ENCODE results near the gene LRSAM1. TPM values are rescaled to one million over a fixed set of nuclear protein-coding genes. Genes with fewer than 3 reads are reported as not detected.

Gene LRSAM1
- total and polyA plus RNA-seq, 7 donors, result 6.9 to 54.0 (median 17.9) TPM

DNA sequence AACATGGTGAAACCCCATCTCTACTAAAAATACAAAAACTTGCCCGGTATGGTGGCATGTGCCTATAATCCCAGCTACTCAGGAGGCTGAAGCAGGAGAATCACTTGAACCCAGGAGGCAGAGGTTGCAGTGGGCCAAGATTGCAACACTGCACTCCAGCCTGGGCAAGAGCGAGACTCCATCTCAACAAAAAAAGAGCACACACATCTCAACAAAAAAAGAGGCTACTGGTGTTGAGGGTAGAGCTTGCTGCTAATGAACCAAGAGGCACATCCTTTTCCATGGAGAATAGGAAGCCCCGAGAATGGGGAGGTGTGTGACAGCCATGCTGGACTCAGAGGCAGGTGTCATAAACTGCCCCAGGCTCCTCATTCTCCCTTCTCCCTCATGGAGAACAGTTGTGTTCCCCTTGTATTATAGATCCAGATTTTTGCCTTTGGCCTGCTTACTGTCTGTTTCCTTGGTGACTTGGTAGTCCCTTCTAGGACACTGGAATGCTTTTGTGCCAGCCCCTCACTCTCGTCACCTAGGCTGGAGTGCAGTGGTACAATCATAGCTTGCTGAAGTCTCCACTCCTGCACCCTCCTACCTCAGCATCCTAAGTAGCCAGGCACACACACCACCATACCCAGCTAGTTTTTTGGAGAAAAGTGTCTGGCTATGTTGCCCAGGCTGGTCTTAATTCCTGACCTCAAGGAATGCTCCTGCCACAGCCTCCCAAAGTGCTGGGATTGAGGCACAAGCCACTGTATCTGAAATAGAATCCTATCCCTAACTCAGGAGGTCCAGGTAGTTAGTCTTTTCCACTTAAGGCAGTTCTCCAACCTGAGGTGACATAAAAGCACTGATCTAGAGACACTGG lies 5.2 kb upstream of the LRSAM1 start:
- Histone ChIP-seq H3K27me3 (no peaks in the 10 kb centered on the region), H3K4me1 (peaks cover 0 to 31% (median 28%) of the 10 kb centered on the region in 4 donors), H3K27ac (peak overlapping the region in 2 of 4 donors; percentile 5 to 97), H3K4me3 (no peak overlapping the region), H3K36me3 (peaks cover 17 to 86% (median 60%) of the 10 kb centered on the region in 4 donors), H3K9me3 (no peaks in the 10 kb centered on the region)
- intact Hi-C loops (cut with DNase I), result no loop called here
- WGBS, 2 donors, result 76 to 85% methylated on average over 4 of the region's 4 CpGs
- TF ChIP-seq POLR2AphosphoS5 (IDR thresholded peaks at IDR 0.05) (no peak), EP300 (IDR thresholded peaks at IDR 0.05) (no peak), POLR2A (IDR thresholded peaks at IDR 0.05) (no peak), CTCF (IDR thresholded peaks at IDR 0.05) (no peak)
- DNase-seq, result no peak

DNA sequence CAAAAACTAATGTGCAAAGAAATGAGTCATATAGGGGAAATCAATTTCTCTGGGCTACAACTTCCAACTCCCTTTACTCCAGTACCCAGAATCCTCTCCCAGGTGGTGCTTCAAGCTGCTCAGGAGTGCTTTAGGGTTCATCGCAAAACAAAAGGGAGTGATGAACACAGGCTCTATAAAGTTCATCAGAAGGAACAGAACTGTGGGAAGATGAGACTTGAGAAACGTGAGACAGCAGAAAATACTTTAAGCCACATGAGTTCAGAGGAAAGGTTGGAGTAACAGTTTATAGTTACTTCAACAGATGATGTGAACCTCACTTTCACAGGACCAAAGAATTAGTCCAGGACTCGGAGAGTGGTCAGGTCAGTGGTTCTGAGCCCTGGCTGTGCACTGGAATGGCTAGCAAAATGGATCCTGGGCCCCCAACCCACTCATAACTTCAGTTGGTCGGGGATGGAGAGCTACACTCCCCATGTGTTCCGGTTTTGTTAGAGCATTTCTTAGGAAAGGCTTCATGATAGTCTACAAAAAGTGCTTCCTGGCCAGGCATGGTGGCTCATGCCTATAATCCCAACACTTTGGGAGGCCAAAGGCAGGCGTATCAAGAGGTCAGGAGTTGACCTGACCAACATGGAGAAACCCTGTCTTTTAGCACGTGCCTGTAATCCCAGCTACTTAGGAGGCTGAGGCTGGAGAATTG lies 4.4 kb upstream of the LRSAM1 start:
- peaks cover 0 to 33% (median 29%) of the 10 kb centered on the region in 4 donors for H3K4me1 ChIP-seq
- WGBS, 2 donors, result 81 to 86% methylated on average over 7 of the region's 7 CpGs
- no peak for DNase-seq
- no peak overlapping the region for H3K4me3 ChIP-seq
- intact Hi-C loops (cut with DNase I), result no loop called here
- H3K36me3 ChIP-seq, result peaks cover 17 to 78% (median 55%) of the 10 kb centered on the region in 4 donors
- TF ChIP-seq POLR2AphosphoS5 (IDR thresholded peaks at IDR 0.05) (no peak), CTCF (IDR thresholded peaks at IDR 0.05) (no peak), EP300 (IDR thresholded peaks at IDR 0.05) (no peak), POLR2A (IDR thresholded peaks at IDR 0.05) (no peak)
- no peaks in the 10 kb centered on the region for H3K27me3 ChIP-seq
- peak overlapping the region in 1 of 4 donors; percentile 97 for H3K27ac ChIP-seq
- no peaks in the 10 kb centered on the region for H3K9me3 ChIP-seq

DNA sequence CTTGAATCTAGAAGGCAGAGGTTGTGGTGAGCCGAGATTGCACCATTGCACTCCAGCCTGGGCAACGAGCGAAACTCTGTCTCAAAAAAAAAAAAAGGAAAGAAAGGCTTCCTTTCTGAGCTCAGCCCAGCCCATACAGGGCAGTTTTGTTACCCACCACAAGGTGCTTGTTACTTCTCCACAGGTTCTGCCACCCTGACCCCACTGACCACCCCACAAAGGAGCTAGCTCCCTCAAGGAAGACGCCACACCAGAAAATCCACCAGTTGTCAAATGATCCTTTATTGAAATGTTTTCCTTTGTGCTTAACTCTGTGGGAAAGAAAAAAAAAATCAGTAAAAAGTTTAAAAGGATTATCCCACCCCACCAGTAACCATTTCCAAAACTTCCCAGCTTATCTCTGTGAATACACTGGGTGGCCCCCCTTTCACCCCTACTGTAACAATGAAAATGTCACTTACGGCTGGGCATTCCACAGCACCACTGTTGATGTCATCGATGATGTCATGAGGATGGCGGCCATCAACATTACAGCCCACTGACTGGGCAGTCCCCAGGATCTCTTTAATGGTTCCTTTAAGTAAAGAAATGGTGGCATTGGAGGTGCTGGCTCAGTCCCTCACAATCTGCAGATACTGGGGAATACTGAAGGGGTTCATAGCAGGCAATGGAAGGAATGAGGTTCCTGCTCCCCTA lies 3.7 kb upstream of the LRSAM1 start:
- Histone ChIP-seq H3K4me1 (peaks cover 0 to 40% (median 36%) of the 10 kb centered on the region in 4 donors), H3K36me3 (peaks cover 17 to 71% (median 55%) of the 10 kb centered on the region in 4 donors), H3K27ac (peak overlapping the region in 2 of 4 donors; percentile 96 to 97), H3K4me3 (no peak overlapping the region), H3K9me3 (no peaks in the 10 kb centered on the region), H3K27me3 (no peaks in the 10 kb centered on the region)
- DNase-seq, result no peak
- 81 to 84% methylated on average over 7 of the region's 7 CpGs for WGBS, 2 donors
- intact Hi-C loops (cut with DNase I), result no loop called here
- TF ChIP-seq POLR2AphosphoS5 (IDR thresholded peaks at IDR 0.05), result no peak
- no peak for TF ChIP-seq POLR2A (IDR thresholded peaks at IDR 0.05)
- TF ChIP-seq CTCF (IDR thresholded peaks at IDR 0.05), result no peak
- no peak for TF ChIP-seq EP300 (IDR thresholded peaks at IDR 0.05)

DNA sequence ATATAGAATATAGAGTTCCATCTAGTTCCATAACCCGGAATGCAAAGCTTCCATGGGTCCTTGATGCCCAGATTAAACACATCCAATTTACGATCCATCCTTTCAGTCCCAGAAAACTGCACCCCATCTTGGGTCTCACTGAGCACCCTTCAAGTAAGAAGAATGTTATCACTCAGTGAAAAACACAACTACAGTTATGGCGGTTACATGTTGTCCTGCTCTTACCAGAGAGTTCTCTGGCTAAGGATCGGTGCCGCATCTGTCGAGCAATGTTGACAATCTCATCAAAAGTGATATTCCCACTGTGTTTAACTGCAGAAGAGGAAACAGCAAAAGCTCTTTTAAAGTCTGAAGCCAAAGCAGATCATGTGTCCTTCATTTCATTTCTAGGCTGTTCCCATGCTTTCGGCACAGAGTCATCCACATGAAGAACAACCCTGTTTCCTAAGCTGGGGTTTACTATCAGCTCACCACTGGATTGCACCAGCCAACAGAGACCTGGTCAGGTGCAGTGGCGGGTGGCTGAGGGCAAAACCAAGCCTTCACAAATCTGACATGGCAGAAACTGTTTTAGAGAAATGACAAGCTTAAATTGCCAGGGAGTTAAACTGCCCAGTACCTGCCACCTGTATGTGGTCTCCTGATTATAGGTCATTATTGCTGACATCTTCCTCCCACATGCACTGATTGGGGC lies 3.1 kb upstream of the LRSAM1 start:
- Histone ChIP-seq H3K9me3 (no peaks in the 10 kb centered on the region), H3K27me3 (no peaks in the 10 kb centered on the region), H3K36me3 (peaks cover 17 to 64% (median 51%) of the 10 kb centered on the region in 4 donors), H3K4me3 (no peak overlapping the region), H3K4me1 (peaks cover 0 to 47% (median 43%) of the 10 kb centered on the region in 4 donors), H3K27ac (peak overlapping the region in 2 of 4 donors; percentile 96 to 97)
- intact Hi-C loops (cut with DNase I), result no loop called here
- 92% methylated on average over 8 of the region's 8 CpGs for WGBS, 2 donors
- no peak for DNase-seq
- TF ChIP-seq POLR2A (IDR thresholded peaks at IDR 0.05) (no peak), POLR2AphosphoS5 (IDR thresholded peaks at IDR 0.05) (peak in 1 of 4 donors; percentile 13)
